GM19438 (cell line): ENCODE measurements around the gene TNFSF15.
"Not testable (repeated sequence)": the region's sequence is repeated elsewhere in the genome, so short reads cannot be mapped to it uniquely, and the experiment has no call there.

Source experiments
- ATAC-seq: cut with Tn5 transposase; IDR thresholded peaks from one replicate; pipeline ENCODE4 v1.9.1; 2021; ENCODE audit warnings: low read depth; ENCODE audit not compliant: unreplicated experiment

Gene TNFSF15

DNA sequence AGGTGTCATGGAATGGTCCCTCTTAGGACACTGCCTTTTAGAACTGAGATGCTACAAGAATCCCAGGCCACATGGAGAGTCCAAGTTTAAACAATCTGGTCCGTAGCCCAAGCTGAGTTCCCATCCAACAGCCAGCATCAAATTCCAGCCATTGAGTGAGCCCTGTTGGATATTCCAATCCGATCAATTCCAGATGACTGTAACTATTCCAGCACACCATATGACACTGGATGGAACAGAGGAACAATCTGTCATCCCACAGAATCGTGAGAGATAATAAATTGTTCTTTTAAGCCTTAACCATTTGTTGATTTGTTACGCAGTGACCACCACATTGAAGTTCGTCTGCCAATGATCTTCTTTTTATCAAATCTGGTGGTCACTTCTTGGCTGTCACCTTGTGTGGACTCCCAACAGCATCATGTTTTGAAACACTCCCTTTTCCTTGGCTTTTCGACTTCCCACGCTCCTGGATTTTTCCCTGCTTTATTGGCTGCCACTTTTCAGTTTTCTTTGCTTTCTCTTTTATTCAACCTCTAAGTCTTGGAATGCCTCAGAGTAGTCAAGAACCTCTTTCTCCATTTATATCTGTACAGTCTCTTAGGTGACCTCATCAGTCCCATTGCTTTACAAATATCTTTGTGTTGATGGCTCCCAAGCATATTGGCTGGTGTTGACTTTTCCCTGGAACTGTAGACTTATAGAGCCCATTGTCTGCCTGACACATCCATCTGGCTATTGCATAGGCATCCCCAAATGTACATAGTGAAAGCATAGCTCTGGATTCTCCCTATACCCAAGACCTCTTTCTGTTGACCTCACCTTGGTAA is 46.1 kb downstream of the TNFSF15 start:
- ATAC-seq: no peak

DNA sequence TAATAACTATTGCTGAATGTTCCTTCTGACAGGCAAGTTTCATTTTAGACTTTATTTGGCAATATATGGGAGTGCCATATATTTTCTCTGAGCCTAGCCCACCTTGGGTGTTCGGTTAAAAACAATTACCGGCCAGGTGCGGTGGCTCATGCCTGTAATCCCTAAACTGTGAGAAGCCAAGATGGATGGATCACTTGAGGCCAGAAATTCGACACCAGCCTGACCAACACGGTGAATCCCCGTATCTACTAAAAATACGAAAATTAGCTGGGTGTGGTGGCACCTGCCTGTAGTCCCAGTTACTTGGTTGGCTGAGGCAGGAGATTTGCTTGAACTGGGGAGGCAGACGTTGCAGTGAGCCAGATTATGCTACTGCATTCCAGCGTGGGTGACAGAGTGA is 47.9 kb downstream of the TNFSF15 start:
- no peak for ATAC-seq

DNA sequence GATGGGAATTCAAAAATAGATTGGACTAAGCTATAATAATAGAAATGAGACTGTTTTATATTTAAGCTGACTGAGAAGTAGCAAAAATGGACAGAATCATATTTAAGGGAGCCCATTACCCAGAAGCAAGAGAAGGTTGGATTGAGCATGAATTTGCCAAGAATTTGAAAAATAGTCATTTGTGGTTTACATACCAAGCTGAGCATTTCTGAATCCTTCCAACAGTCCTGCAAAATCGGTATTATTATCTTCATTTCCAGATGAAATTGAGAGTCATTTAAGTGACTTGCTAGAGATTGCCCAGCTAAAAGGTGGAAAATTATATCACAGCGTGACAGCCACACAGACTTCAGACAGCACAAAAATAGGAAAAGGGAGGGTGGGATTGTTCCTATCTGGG is 48.4 kb downstream of the TNFSF15 start:
- no peak for ATAC-seq

DNA sequence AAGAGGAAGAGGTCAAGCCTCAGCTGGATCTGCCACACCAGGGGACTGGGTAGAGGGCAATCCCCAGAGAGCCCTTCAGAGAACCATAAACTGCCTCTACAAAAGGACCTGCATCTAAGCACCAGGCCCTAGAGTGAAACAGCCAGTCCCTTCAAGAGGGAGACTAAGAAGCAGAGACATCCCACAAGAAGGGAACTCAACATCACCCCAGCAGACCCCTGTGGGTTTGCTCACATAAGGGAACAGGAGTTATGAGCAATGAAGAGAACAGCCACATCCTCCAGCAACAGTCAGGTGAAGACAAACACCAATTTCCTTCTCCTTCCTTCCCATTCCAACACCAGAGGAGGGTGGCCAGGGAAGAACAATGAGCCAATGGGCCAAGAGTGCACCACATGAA is 48.9 kb downstream of the TNFSF15 start:
- ATAC-seq: no peak

DNA sequence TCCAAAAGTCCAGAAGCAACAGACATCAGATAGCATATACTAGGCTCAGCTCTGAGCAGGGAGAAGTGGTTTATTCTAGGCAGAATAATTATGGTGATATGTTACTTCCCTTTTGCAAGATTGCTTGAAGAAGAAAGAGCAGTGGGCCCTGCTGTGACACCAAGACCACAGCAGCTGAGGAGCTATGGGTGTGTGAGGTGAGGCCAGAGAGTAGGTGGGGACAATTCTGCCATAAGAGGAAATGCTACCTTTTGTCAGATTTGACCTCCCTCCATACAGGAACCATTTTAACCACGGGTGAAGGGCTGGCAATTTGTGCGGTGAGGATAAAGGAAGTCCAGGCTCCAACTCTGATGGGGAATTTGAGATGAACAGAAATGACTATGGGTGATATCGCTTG is 51.3 kb downstream of the TNFSF15 start:
- ATAC-seq: no peak

DNA sequence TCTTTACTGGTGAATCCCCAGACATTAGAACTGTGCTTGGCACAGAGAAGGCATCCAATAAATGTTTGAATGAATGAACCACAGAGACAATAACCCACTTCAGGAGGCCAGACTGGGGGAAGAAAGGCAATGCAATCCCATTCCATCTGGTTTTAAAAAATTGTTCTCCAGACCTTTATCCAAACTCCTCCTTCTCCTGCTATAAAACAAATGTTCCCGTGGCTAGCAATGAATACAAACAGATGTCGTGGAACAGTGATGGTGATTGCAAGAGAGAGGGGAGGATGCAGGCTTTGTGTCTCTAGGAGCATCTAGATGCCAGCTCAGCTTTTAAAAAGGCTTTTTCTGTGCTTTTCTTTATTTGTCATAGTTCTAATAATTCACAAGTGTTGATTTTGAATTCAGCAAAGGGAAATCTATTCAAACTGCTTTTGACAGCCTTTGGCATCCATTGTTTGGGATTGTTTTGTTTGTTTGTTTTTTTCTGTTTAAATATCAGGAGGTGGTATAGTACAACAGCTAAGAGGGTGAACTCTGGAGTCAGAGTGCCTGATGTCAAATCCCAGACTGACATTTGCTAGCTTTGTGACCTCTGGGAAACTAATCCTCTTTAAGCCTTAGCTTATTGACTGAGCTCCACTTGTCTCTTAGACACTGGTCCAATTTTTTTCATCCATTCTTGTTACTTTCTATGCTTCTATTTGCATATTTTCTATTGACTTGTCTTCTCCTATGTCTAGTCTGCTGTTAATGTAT is 59.1 kb downstream of the TNFSF15 start:
- ATAC-seq: no peak

DNA sequence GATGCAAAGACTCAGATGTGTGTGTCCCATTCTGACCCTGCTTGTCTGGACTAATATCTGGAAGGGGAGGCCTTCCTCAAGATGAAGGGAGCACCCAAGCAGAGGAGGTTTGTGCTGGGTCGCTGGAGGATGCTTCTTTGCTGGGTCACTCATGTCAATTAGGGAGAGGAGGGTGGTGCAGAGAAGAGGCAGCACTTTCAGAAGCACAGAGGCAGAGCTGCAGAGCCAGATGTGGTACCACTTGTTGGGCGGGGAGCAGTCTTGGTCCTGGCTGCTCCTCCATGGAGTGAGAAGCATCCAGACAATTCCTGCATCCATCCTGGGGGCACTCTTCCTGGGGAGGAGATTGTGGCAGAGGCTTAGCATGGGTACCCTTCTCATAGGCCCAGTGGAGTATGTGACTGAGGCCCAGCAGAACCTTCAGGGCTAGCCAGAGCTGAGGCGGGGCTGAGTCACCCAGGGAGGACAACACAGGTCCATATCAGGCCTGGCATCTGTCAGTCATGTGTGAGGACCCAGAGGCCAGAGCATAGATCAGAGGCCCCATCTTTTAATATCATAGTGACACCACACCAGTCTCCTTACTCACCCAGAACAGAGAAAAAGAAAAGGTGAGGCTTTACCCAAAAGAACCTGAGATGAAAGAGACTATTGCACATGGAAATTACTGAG is 59.8 kb downstream of the TNFSF15 start:
- no peak for ATAC-seq

DNA sequence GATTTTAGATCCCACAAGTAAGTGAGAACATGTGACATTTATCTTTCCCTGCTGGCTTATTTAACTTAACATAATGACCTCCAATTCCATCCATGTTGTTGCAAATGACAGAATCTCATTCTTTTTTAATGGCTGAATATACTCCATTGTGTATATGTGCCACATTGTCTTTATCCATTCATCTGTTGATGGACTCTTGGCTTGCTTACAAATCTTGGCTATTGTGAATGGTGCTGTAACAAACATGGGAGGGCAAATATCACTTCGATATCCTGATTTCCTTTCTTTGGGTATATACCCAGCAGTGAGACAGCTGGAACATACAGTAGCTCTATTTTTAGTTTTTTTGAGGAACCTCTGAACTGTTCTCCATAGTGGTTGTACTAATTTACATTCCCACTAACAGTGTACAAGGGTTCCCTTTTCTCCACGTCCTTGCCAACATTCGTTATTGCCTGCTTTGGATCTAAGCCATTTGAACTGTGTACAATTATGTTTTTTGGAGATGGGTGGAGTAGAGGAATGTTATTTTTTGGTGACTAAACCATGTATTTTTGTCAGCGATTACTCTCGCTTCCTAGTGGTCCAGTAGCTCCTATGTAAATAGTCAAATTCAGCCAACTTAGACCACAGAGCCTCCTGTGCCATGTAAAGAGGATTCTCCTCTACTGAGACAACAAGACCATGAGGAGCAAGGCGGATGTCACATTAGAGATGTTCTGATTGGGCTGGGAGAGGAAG is 60.6 kb downstream of the TNFSF15 start:
- ATAC-seq: no peak

DNA sequence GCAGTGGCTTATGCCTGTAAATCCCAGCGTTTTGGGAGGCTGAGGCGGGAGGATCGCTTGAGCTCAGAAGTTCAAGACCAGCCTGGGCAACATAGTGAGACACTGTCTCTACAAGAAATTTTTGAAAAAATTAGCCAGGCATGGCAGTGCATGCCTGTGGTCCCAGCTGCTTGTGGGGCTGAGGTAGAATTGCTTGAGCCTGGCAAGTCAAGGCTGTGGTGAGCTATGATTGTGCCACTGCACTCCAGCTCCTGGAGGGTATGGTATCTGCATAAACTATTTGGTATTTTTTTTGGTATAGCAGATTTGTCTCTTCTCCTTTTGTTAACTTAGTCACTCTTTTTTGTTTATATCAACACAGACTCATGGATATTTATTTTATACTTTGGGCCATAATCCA is 62.4 kb downstream of the TNFSF15 start:
- ATAC-seq: no peak

DNA sequence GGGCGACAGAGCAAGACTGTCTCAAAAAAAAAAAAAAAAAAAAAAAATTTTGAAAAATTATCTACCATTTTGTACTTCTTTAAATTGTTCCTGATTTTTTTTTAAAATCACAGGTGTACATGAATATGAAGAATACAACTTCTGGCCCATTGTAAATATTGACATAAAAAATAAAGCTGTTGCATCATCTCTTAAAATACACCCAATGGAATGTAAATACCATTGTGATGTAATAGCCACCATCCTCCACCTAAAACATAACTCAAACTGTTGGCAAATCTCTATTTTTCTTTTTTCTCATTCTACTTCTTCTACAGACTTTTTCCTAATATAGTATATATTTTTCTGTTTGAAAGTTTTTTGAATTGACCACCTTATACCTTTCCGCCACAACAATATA is 62.9 kb downstream of the TNFSF15 start:
- ATAC-seq: no peak

DNA sequence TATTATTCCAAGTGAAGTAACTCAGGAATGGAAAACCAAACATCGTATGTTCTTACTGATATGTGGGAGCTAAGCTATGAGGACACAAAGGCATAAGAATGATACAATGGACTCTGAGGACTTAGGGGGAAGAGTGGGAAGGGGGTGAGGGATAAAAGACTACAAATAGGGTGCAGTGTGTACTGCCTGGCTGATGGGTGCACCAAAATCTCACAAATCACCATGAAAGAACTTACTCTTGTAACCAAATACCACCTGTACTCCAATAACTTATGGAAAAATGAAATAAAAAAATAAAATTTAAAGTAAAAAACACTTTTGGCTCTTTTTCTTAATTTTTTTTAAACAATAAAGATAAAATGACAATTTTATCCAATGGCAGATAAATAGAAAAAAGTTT is 64.3 kb downstream of the TNFSF15 start:
- not testable (repeated sequence) for ATAC-seq

DNA sequence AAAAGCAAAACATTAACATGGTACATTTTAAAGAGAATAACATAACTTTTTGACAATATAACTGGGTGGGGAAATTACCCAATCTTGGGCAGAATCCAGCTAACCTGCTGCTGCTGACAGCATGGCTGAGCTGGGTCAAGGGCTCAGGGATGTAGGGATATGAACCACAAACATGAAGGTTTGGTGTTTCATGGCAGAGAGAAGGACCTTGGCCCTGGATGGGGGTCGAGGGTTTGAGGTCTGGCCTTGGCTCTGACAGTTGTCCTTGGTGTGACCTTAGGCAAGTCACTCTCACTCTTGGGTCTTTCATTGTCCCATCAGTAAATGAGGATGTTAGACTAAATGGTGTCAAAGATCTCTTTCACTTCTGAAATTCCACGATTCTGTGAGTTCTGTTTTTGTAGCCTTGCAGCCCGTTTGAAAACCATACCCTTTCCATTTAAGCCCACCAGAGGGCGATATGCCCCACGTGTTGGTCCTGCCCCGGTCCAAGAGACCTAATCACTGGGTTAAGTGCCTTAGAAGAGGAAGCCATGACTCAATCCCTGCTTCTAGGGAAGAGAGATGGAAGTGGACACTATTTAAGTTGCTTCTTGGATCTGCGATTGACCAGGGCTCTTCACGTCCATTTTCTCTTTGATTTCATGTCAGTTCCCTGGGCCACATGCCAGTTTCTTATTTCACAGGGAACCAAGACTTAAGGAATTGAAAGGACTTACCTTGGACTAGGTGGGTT is 67.1 kb downstream of the TNFSF15 start:
- peak; percentile 74 for ATAC-seq

DNA sequence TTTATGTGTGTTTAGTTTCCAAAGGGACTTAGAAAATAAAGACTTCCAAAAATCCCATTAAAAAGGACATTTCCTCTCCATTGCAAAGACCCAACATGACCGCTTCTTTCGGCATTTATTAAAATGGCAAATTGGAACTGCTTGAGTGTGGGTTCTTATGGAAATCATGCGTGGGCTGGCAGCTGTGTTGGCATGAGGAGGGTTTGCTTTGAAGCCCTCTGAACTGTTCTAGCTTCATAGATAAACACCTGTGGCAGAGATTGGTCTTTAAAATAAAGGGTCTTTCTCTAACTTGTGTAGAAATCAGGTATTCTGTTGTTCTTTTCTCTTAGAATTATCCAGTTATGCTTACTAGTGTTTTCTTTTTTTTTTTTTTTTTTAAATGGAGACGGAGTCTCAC is 68.0 kb downstream of the TNFSF15 start:
- ATAC-seq: no peak

DNA sequence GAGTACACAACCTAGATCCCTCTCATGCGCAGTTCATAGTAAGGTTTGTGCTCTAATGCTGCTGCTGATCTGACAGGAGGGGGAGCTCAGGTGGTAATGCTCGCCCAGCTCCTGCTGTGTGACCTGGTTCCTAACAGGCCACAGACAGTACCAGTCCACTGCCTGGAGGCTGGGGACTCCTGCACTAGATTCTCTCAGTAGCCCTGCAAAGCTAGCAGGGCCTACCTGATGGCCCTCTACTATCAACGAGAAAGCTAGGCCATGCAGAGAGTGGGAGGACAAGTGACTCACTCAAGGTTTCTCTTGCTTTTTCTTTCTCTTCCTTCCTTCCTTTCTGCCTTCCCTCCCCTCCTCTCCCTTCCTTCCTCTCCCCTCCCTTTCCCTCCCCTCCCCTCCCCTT is 68.7 kb downstream of the TNFSF15 start:
- ATAC-seq: no peak

DNA sequence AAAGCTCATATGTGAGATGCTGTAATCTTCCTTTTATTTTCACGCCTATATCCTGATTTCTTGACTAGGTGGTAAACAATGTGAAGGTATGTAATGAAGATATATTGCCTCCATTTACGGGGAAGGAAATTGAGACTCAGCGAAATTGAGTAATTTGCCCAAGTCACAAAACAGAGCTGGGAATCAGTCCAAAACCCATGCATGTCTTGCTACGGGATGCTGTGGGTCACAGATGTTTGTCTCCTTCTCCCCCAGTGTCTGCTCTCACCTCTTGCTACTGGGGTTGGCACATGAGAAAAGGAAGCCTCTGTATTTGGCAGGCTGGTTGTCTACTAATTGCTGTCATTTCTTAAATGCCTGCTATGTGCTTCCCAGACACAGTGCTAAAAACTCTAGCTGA is 70.1 kb downstream of the TNFSF15 start:
- no peak for ATAC-seq

DNA sequence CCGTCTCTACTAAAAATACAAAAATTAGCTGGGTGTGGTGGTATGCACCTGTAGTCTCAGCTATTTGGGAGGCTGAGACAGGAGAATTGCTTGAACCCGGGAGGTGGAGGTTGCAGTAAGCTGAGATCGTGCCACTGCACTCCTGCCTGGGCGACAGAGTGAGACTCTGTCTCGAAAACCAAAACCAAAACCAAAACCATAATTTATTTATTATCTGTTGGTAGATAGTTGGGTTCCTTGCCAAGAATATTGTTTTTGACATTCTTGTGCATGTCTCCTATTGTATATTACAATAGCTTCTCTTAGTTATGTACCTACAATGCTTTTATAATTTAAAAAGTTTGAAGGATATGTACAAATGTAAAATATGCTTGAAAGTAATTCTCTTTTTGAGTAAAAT is 70.7 kb downstream of the TNFSF15 start:
- not testable (repeated sequence) for ATAC-seq
